ENCODE results near the gene ARSA. TPM values are rescaled to one million over a fixed set of nuclear protein-coding genes. Genes with fewer than 3 reads are reported as not detected.
"Not testable (repeated sequence)": the region's sequence is repeated elsewhere in the genome, so short reads cannot be mapped to it uniquely, and the experiment has no call there.

ARSA gene
- total and polyA plus RNA-seq, 11 donors, result 16.7 to 40.5 (median 26.1) TPM

GRCh38 chr22:50608996-50609395, 19.0 kb downstream of the ARSA start:
- H3K36me3 ChIP-seq, result no peaks in the 10 kb centered on the region
- peaks cover 1 to 36% (median 19%) of the 10 kb centered on the region in 9 donors for H3K27me3 ChIP-seq
- no peak for ATAC-seq
- WGBS, 4 donors, result 87 to 92% (median 91%) methylated on average over 10 of the region's 10 CpGs
- no peak for DNase-seq
- intact Hi-C loops (cut with DNase I), result no loop called here
- H3K9me3 ChIP-seq, result no peaks in the 10 kb centered on the region
- no peak overlapping the region for H3K4me3 ChIP-seq
- peaks cover 0 to 6% (median 0%) of the 10 kb centered on the region in 12 donors for H3K4me1 ChIP-seq
- H3K27ac ChIP-seq, result no peak overlapping the region
- TF ChIP-seq POLR2A (IDR thresholded peaks at IDR 0.05), result no peak
- TF ChIP-seq, protein P1, sequence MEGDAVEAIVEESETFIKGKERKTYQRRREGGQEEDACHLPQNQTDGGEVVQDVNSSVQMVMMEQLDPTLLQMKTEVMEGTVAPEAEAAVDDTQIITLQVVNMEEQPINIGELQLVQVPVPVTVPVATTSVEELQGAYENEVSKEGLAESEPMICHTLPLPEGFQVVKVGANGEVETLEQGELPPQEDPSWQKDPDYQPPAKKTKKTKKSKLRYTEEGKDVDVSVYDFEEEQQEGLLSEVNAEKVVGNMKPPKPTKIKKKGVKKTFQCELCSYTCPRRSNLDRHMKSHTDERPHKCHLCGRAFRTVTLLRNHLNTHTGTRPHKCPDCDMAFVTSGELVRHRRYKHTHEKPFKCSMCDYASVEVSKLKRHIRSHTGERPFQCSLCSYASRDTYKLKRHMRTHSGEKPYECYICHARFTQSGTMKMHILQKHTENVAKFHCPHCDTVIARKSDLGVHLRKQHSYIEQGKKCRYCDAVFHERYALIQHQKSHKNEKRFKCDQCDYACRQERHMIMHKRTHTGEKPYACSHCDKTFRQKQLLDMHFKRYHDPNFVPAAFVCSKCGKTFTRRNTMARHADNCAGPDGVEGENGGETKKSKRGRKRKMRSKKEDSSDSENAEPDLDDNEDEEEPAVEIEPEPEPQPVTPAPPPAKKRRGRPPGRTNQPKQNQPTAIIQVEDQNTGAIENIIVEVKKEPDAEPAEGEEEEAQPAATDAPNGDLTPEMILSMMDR (IDR thresholded peaks at IDR 0.05), result no peak

DNA sequence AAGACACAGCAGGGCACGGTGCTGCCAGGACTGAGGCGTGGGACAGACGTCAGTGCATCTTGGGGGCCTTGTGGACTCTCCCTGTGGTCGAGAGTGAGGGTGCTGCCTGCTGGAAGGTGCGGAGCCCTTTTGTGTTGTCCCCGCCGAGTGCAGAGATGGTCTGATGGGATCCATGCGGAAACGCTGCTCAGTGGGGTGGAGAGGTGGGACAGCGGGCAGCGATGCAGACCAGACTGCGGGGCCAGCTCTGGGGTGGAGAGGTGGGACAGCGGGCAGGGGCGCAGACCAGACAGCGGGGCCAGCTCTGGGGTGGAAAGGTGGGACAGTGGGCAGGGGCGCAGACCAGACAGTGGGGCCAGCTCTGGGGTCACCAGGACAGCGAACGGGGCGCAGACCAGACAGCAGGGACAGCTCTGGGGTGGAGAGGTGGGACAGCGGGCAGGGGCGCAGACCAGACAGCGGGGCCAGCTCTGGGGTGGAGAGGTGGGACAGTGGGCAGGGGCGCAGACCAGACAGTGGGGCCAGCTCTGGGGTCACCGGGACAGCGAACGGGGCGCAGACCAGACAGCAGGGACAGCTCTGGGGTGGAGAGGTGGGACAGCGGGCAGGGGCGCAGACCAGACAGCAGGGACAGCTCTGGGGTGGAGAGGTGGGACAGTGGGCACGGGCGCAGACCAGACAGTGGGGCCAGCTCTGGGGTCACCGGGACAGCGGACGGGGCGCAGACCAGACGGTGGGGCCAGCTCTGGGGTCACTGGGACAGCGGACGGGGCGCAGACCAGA, 19.7 kb downstream of the ARSA start:
- H3K36me3 ChIP-seq; H3K27ac ChIP-seq; H3K4me3 ChIP-seq; DNase-seq; intact Hi-C loops (cut with DNase I); H3K9me3 ChIP-seq; ATAC-seq; H3K4me1 ChIP-seq: not testable (repeated sequence)
- WGBS, 4 donors, result 80 to 87% (median 85%) methylated on average over 38 to 39 of the region's 39 CpGs
- H3K27me3 ChIP-seq, result peaks cover 9 to 43% (median 26%) of the 10 kb centered on the region in 9 donors

GRCh38 chr22:50607659-50608020, 20.3 kb downstream of the ARSA start:
- intact Hi-C loops (cut with DNase I), result no loop called here
- Histone ChIP-seq H3K9me3 (no peaks in the 10 kb centered on the region), H3K36me3 (no peaks in the 10 kb centered on the region), H3K27me3 (peaks cover 13 to 49% (median 32%) of the 10 kb centered on the region in 9 donors), H3K4me3 (no peak overlapping the region), H3K27ac (no peak overlapping the region), H3K4me1 (peaks cover 0 to 9% (median 0%) of the 10 kb centered on the region in 12 donors)
- ATAC-seq (no peak), DNase-seq (no peak)
- TF ChIP-seq, protein P1 (IDR thresholded peaks at IDR 0.05), result no peak
- TF ChIP-seq POLR2A (IDR thresholded peaks at IDR 0.05), result no peak
- WGBS, 4 donors, result 66 to 80% (median 73%) methylated on average over 6 of the region's 6 CpGs

DNA sequence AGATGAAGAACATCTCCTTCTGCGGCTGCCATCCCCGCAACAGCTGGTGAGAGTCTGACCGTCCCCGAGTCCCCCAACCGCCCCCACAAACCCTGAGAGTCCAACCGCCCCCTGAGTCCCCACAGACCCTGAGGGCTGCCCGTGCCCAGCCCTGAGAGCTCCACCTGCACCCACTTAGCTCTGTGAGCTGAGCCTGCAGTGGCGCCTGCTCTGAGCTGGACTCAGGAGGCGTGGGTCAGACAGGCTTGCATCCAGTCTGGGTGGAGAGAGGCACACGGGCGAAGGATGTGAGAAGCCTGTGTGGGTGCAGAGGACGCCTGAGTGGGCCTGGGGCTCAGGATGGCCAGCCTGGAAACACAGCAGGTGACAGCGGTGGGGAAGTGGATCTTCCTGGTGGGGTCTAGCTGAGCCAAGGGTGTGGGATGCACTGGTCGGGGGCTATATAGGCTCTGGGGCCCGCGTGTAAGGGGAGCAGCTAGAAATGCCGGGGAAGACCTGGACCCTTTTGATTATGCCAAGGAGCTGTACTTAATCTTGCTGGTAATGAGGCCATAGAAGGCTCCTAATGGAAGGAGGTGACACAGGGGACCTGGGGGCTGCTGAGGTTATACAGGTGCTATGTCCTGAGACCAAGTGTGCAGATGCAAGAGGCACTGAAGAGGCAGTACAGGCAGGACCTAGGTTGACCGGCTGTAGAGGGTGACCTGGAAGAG, 20.9 kb downstream of the ARSA start:
- Histone ChIP-seq H3K27ac (no peak overlapping the region), H3K4me1 (peaks cover 0 to 9% (median 0%) of the 10 kb centered on the region in 12 donors), H3K9me3 (no peaks in the 10 kb centered on the region), H3K4me3 (no peak overlapping the region), H3K27me3 (peaks cover 13 to 52% (median 37%) of the 10 kb centered on the region in 9 donors), H3K36me3 (no peaks in the 10 kb centered on the region)
- ATAC-seq (no peak), DNase-seq (no peak)
- intact Hi-C loops (cut with DNase I), result no loop called here
- TF ChIP-seq, protein P1 (IDR thresholded peaks at IDR 0.05), result no peak
- no peak for TF ChIP-seq POLR2A (IDR thresholded peaks at IDR 0.05)
- WGBS, 4 donors, result 74 to 90% (median 87%) methylated on average over 11 to 18 of the region's 18 CpGs

Measured in heart left ventricle (tissue), 16 donors.